ENCODE data around the gene GSN. TPM values are rescaled to one million over a fixed set of nuclear protein-coding genes. Genes with fewer than 3 reads are reported as not detected.

GSN gene
- total and polyA plus RNA-seq, 12 donors, result 78.5 to 735 (median 293) TPM

- Histone ChIP-seq H3K9me3 (replicated peaks in 1 of 3) (peaks cover 0 to 3% (median 0%) of the 10 kb centered on the region in 3 donors), H3K36me3 (replicated peaks in 1 of 2) (no peaks in the 10 kb centered on the region), H3K27me3 (no peaks in the 10 kb centered on the region), H3K4me3 (no peak overlapping the region), H3K27ac (no peak overlapping the region), H3K4me1 (replicated peaks in 1 of 2) (peaks cover 0 to 8% of the 10 kb centered on the region in 2 donors)
- WGBS, 4 donors, result 89 to 92% (median 90%) methylated on average over 3 of the region's 3 CpGs
- no peak for DNase-seq
- intact Hi-C loops (cut with DNase I), result no loop called here
- TF ChIP-seq, protein P1, sequence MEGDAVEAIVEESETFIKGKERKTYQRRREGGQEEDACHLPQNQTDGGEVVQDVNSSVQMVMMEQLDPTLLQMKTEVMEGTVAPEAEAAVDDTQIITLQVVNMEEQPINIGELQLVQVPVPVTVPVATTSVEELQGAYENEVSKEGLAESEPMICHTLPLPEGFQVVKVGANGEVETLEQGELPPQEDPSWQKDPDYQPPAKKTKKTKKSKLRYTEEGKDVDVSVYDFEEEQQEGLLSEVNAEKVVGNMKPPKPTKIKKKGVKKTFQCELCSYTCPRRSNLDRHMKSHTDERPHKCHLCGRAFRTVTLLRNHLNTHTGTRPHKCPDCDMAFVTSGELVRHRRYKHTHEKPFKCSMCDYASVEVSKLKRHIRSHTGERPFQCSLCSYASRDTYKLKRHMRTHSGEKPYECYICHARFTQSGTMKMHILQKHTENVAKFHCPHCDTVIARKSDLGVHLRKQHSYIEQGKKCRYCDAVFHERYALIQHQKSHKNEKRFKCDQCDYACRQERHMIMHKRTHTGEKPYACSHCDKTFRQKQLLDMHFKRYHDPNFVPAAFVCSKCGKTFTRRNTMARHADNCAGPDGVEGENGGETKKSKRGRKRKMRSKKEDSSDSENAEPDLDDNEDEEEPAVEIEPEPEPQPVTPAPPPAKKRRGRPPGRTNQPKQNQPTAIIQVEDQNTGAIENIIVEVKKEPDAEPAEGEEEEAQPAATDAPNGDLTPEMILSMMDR (IDR thresholded peaks at IDR 0.05), result no peak
- no peak for TF ChIP-seq POLR2A (IDR thresholded peaks at IDR 0.05)
Measured at GRCh38 chr9:121239071-121239470, 28.9 kb upstream of the GSN start.

- H3K27me3 ChIP-seq, result no peaks in the 10 kb centered on the region
- peaks cover 0 to 10% (median 0%) of the 10 kb centered on the region in 3 donors for H3K9me3 ChIP-seq (replicated peaks in 1 of 3)
- no peaks in the 10 kb centered on the region for H3K36me3 ChIP-seq (replicated peaks in 1 of 2)
- no peak for TF ChIP-seq POLR2A (IDR thresholded peaks at IDR 0.05)
- TF ChIP-seq, protein P1 (IDR thresholded peaks at IDR 0.05), result no peak
- DNase-seq, result no peak
- intact Hi-C loops (cut with DNase I), result no loop called here
- H3K4me1 ChIP-seq (replicated peaks in 1 of 2), result peaks cover 0 to 8% of the 10 kb centered on the region in 2 donors
- H3K4me3 ChIP-seq, result no peak overlapping the region
- 91 to 97% (median 96%) methylated on average over 4 to 5 of the region's 5 CpGs for WGBS, 4 donors
- H3K27ac ChIP-seq, result no peak overlapping the region
Measured at GRCh38 chr9:121239851-121240250, 28.1 kb upstream of the GSN start.

DNA sequence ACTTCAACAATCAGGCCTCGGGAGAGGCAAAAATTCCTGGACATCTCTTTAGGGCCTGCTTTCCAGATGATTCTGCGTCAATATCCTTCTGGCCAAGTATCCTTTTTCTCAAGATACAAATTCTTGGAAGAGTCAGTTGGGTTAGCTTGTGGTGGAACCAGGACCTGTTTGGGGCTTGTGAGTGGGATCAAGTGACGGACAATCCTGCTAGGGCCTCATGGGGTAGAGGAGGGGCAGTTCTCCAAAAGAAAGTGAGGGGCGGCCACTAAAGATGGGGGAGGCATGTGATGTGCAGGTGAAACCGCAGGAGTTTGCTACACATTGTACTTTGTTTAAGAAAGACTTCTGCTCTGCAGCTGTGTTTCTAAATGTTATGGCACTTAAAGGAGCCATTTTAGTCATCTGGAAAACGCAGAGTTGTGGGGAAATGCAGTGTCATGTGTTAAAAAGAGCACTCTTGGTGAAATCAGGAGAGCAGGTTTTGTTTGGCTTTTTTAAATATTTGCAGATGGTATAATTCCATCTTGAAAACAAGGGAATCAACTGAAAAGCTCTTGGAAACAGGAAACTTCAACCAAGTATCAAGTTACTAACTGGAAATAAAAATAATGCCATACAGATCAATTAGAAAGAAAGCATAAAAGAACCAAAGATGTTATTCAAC is 27.4 kb upstream of the GSN start:
- no peak for DNase-seq
- Histone ChIP-seq H3K36me3 (replicated peaks in 1 of 2) (no peaks in the 10 kb centered on the region), H3K9me3 (replicated peaks in 1 of 3) (peaks cover 0 to 10% (median 0%) of the 10 kb centered on the region in 3 donors), H3K4me1 (replicated peaks in 1 of 2) (peaks cover 0 to 8% of the 10 kb centered on the region in 2 donors), H3K4me3 (no peak overlapping the region), H3K27me3 (no peaks in the 10 kb centered on the region), H3K27ac (no peak overlapping the region)
- TF ChIP-seq, protein P1 (IDR thresholded peaks at IDR 0.05), result no peak
- no peak for TF ChIP-seq POLR2A (IDR thresholded peaks at IDR 0.05)
- WGBS, 4 donors, result 94 to 97% (median 95%) methylated on average over 6 of the region's 6 CpGs
- intact Hi-C loops (cut with DNase I), result no loop called here

- Histone ChIP-seq H3K27me3 (no peaks in the 10 kb centered on the region), H3K27ac (peak overlapping the region in 4 of 5 donors; percentile 2 to 74 (median 31)), H3K9me3 (replicated peaks in 1 of 3) (peaks cover 0 to 10% (median 0%) of the 10 kb centered on the region in 3 donors), H3K4me3 (no peak overlapping the region), H3K36me3 (replicated peaks in 1 of 2) (no peaks in the 10 kb centered on the region), H3K4me1 (replicated peaks in 1 of 2) (peaks cover 0 to 8% of the 10 kb centered on the region in 2 donors)
- peak in 6 of 7 donors; percentile 25 to 58 (median 36) for DNase-seq
- intact Hi-C loops (cut with DNase I), result no loop called here
- TF ChIP-seq, protein P1 (IDR thresholded peaks at IDR 0.05), result no peak
- no peak for TF ChIP-seq POLR2A (IDR thresholded peaks at IDR 0.05)
- 32 to 60% (median 48%) methylated on average over 5 of the region's 5 CpGs for WGBS, 4 donors
Measured at GRCh38 chr9:121242219-121242958, 25.6 kb upstream of the GSN start.

Measured in adrenal gland (tissue), 12 donors.